ENCODE results near the gene TOP2A.

Gene TOP2A

DNA sequence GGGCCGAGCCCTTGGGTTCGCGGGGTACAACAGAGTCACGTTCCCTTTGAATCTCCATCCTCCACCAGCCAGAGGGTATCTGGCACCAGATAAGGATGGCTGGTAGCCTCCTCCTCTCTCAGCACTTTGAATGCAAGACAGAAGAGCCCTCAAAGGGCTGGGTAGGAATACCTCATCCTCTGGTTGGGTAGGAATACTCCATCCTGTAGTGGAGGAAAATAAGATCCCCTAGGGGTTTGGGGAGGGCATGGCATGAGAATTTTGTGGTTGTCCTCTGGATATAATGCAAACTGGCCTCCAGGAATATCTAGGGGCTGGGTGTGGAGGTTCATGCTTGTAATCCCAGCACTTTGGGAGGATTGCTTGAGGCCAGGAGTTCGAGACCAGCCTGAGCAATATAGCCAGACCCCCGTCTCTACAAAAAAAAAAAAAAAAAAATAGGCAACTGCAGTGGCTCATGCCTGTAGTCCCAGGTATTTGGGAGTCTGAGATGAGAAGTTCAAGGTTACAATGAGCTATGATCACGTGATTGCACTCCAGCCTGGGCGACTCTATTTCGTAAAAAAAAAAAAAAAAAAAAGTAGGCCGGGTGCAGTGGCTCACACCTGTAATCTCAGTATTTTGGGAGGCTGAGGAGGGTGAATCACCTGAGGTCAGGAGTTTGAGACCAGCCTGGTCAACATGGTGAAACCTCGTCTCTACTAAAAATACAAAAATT, 28.2 kb upstream of the TOP2A start:
- peaks cover 53% of the 10 kb centered on the region for H3K36me3 ChIP-seq (replicated peaks)
- TF ChIP-seq, protein P1, sequence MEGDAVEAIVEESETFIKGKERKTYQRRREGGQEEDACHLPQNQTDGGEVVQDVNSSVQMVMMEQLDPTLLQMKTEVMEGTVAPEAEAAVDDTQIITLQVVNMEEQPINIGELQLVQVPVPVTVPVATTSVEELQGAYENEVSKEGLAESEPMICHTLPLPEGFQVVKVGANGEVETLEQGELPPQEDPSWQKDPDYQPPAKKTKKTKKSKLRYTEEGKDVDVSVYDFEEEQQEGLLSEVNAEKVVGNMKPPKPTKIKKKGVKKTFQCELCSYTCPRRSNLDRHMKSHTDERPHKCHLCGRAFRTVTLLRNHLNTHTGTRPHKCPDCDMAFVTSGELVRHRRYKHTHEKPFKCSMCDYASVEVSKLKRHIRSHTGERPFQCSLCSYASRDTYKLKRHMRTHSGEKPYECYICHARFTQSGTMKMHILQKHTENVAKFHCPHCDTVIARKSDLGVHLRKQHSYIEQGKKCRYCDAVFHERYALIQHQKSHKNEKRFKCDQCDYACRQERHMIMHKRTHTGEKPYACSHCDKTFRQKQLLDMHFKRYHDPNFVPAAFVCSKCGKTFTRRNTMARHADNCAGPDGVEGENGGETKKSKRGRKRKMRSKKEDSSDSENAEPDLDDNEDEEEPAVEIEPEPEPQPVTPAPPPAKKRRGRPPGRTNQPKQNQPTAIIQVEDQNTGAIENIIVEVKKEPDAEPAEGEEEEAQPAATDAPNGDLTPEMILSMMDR (IDR thresholded peaks at IDR 0.05; ENCODE audit: low read depth, low read length, missing control alignments) = peak; percentile 43
- peak overlapping the region; percentile 92 for H3K4me3 ChIP-seq (ENCODE audit: low read depth, low read length)
- in situ Hi-C loops (cut with HindIII; ENCODE audit: low pct_ligation_motif_present, low sequenced_read_pairs) = no loop called here
- no peak for DNase-seq
- H3K27ac ChIP-seq = peak overlapping the region; percentile 76
- H3K27me3 ChIP-seq (replicated peaks) = no peaks in the 10 kb centered on the region

DNA sequence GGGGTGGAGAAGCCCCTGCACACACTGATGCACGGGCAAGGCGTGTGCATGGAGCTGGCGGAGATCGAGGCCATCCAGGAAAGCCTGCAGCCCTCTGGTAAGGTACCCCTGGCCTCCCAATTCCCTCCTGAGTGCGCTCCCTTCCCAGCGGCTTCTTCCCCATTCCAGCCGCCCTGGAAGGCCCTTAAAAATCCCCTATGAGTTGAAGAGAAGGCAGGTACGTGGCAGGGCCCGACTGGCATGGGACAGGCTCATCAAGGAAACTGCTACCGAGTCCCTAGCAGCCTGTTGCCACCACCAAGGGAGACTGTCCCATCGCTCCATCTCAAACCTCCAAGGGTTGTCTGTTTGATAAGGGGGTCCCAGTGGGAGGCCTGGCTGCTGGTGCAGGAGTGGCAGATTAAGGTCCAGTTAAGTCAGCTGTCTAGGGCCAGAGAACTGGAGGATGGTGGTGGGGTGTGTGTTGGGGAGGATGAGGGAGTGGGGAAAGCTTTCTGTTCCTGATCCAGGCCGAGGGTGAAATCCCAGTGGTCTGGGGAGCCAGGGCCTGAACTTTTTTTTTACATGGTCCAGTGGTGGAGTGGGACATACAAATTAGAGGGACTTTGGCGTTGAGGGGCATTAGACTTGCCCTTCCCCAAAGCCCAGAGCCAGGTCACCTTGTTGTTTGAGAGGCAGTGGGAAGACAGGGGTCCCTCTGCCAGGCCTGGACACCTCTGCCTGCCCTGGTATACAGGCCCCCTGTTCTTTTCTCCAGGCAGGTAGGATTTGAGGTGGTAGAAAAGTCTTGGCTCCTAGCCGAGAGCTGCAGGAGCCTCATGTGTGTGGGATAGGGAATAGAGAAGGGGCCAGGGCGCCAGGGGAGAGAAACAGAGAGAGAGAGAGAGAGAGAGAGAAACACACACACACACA, 26.5 kb upstream of the TOP2A start:
- H3K36me3 ChIP-seq (replicated peaks) = peaks cover 41% of the 10 kb centered on the region
- in situ Hi-C loops (cut with HindIII; ENCODE audit: low pct_ligation_motif_present, low sequenced_read_pairs) = no loop called here
- H3K27me3 ChIP-seq (replicated peaks) = no peaks in the 10 kb centered on the region
- DNase-seq = no peak
- H3K27ac ChIP-seq = peak overlapping the region; percentile 76
- peak overlapping the region; percentile 92 for H3K4me3 ChIP-seq (ENCODE audit: low read depth, low read length)
- TF ChIP-seq, protein P1 (IDR thresholded peaks at IDR 0.05; ENCODE audit: low read depth, low read length, missing control alignments) = no peak

DNA sequence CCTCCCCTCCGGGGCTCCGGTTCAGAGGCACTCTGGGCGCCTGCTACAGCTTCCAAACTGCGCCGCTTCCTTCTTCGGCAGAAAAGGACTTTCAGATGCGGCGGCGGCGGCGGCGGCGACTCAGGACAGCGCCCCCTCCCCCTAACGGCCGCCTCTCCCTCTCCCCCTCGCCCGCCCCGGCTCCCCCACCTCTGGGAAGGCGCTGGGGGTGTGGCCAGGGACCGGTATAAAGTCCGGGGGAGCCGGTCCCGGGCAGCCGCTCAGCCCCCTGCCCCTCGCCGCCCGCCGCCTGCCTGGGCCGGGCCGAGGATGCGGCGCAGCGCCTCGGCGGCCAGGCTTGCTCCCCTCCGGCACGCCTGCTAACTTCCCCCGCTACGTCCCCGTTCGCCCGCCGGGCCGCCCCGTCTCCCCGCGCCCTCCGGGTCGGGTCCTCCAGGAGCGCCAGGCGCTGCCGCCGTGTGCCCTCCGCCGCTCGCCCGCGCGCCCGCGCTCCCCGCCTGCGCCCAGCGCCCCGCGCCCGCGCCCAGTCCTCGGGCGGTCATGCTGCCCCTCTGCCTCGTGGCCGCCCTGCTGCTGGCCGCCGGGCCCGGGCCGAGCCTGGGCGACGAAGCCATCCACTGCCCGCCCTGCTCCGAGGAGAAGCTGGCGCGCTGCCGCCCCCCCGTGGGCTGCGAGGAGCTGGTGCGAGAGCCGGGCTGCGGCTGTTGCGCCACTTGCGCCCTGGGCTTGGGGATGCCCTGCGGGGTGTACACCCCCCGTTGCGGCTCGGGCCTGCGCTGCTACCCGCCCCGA, 25.7 kb upstream of the TOP2A start, which contains the start of gene IGFBP4:
IGFBP4 (plus strand) TSS at position 255 of the 792 bp plus-strand sequence; CDS start at position 541, 286 bp downstream.
- in situ Hi-C loops (cut with HindIII; ENCODE audit: low pct_ligation_motif_present, low sequenced_read_pairs) = no loop called here
- H3K27ac ChIP-seq = peak within 1 kb of the TSS; percentile 76
- TF ChIP-seq, protein P1 (IDR thresholded peaks at IDR 0.05; ENCODE audit: low read depth, low read length, missing control alignments) = peak; percentile 41
- no peaks in the 10 kb centered on the region for H3K27me3 ChIP-seq (replicated peaks)
- H3K36me3 ChIP-seq (replicated peaks) = peaks cover 32% of the 10 kb centered on the region
- no peak for DNase-seq
- peak within 1 kb of the TSS; percentile 92 for H3K4me3 ChIP-seq (ENCODE audit: low read depth, low read length)

DNA sequence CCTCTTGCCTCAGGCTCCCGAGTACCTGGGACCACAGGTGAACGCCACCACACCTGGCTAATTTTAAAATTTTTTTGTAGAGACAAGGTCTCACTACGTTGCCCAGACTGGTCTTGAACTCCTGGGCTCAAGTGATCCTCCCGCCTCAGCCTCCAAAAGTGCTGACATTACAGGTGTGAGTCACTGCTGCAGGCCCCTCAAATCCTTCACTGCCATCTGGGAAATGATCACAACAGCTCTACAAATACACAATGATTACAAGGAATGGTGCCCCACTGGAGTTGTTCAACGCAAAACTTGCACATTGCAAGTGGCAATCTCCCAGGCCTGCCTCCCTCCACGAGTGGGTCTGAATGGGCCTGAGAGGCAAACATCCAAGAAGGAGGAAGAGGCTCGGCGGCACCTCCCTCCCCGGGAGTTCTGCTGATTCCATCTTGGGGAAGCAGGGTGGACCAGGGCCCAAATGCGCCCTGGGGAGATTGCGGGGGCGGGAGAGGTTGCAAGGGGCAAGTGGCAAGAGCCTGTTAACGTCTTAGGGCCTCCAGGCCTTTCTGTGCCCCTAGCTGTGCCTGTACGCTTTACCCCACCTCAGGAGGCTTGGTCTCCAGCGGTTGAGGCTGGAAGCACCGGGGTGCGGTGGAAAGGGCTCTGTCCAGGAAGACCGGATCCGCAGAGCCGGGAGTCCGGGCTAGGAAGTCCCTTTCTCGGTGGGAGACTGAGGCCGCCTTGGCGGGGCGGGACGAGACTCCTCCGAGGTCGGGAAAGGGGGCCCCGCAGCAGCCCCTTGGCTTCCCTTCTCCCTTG, 24.9 kb upstream of the TOP2A start:
- no peak for DNase-seq
- H3K27ac ChIP-seq = peak overlapping the region; percentile 76
- in situ Hi-C loops (cut with HindIII; ENCODE audit: low pct_ligation_motif_present, low sequenced_read_pairs) = no loop called here
- peak overlapping the region; percentile 92 for H3K4me3 ChIP-seq (ENCODE audit: low read depth, low read length)
- no peaks in the 10 kb centered on the region for H3K27me3 ChIP-seq (replicated peaks)
- TF ChIP-seq, protein P1 (IDR thresholded peaks at IDR 0.05; ENCODE audit: low read depth, low read length, missing control alignments) = peak; percentile 20
- peaks cover 25% of the 10 kb centered on the region for H3K36me3 ChIP-seq (replicated peaks)

DNA sequence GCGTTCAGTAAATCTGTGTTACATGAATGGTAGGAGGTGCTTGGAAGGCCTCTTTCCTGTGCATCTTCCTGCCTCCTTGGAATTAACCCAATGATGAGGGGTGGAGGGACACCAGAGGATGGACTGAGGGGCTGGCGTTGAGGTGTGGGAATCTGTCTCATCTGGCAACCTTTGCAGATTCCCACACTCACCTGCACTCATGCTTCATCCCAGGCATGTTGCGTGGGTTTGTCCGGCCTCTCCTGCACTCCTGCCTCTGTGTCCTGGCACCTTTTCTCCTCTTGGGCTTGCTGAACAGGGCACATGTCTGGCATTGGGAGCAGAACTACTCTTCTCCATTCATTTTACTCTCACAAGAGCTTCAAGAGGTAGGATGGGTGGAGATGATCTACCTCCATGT, 22.5 kb upstream of the TOP2A start:
- TF ChIP-seq, protein P1 (IDR thresholded peaks at IDR 0.05; ENCODE audit: low read depth, low read length, missing control alignments) = no peak
- Histone ChIP-seq H3K36me3 (replicated peaks) (peaks cover 6% of the 10 kb centered on the region), H3K4me3 (ENCODE audit: low read depth, low read length) (no peak overlapping the region), H3K27me3 (replicated peaks) (no peaks in the 10 kb centered on the region), H3K27ac (no peak overlapping the region)
- no peak for DNase-seq
- in situ Hi-C loops (cut with HindIII; ENCODE audit: low pct_ligation_motif_present, low sequenced_read_pairs) = no loop called here
